ENCODE measurements around the gene TYW1.
"Not testable (repeated sequence)": the region's sequence is repeated elsewhere in the genome, so short reads cannot be mapped to it uniquely, and the experiment has no call there.

The TYW1 gene

GRCh38 chr7:66995050-66995776 is 1.4 kb upstream of the TYW1 start, which contains the start of gene SBDS:
Gene SBDS, minus strand, starts transcription at chr7:66995586. Its CDS starts 169 bp downstream, at chr7:66995417.
- DNase-seq: peak; percentile 97

- DNase-seq: peak; percentile 38
Observed at GRCh38 chr7:67000601-67001258, 4.1 kb downstream of the TYW1 start.

GRCh38 chr7:67004145-67004544 is 7.5 kb downstream of the TYW1 start:
- not testable (repeated sequence) for DNase-seq

- no peak for DNase-seq
Observed at GRCh38 chr7:67006965-67007364, 10.3 kb downstream of the TYW1 start.

- DNase-seq: no peak
Observed at GRCh38 chr7:67008260-67008659, 11.6 kb downstream of the TYW1 start.

- not testable (repeated sequence) for DNase-seq
Observed at GRCh38 chr7:67009677-67010076, 13.0 kb downstream of the TYW1 start.

GRCh38 chr7:67014076-67014622 is 17.5 kb downstream of the TYW1 start:
- DNase-seq: not testable (repeated sequence)

GRCh38 chr7:67017971-67018370 is 21.3 kb downstream of the TYW1 start:
- not testable (repeated sequence) for DNase-seq

GRCh38 chr7:67018940-67019339 is 22.3 kb downstream of the TYW1 start:
- DNase-seq: peak; percentile 5

- peak; percentile 33 for DNase-seq
Observed at GRCh38 chr7:67019562-67020390, 23.1 kb downstream of the TYW1 start.

GRCh38 chr7:67021260-67021659 is 24.6 kb downstream of the TYW1 start:
- no peak for DNase-seq

GRCh38 chr7:67022511-67022910 is 25.9 kb downstream of the TYW1 start:
- DNase-seq: no peak

- not testable (repeated sequence) for DNase-seq
Observed at GRCh38 chr7:67025459-67025858, 28.8 kb downstream of the TYW1 start.

GRCh38 chr7:67031685-67032084 is 35.1 kb downstream of the TYW1 start:
- not testable (repeated sequence) for DNase-seq

GRCh38 chr7:67033251-67033650 is 36.6 kb downstream of the TYW1 start:
- no peak for DNase-seq

- DNase-seq: not testable (repeated sequence)
Observed at GRCh38 chr7:67036432-67037395, 40.1 kb downstream of the TYW1 start.

- DNase-seq: not testable (repeated sequence)
Observed at GRCh38 chr7:67040832-67041231, 44.2 kb downstream of the TYW1 start.

- DNase-seq: not testable (repeated sequence)
Observed at GRCh38 chr7:67042781-67043558, 46.3 kb downstream of the TYW1 start.

- not testable (repeated sequence) for DNase-seq
Observed at GRCh38 chr7:67043559-67043930, 46.9 kb downstream of the TYW1 start.

GRCh38 chr7:67045496-67045995 is 48.9 kb downstream of the TYW1 start:
- DNase-seq: no peak

- DNase-seq: not testable (repeated sequence)
Observed at GRCh38 chr7:67046819-67047218, 50.2 kb downstream of the TYW1 start.

Measured in activated CD4-positive, alpha-beta T cell treated with anti-CD3 and anti-CD28 coated beads, Interleukin-2, Interleukin-6, amounts not matched to agents 100 ng/mL and 50 ng/mL, durations not matched to agents 16 hours and 8 hours (primary cell).